ENCODE results near the gene KCNMB2.
"Not testable (repeated sequence)": the region's sequence is repeated elsewhere in the genome, so short reads cannot be mapped to it uniquely, and the experiment has no call there.

KCNMB2 gene

DNA sequence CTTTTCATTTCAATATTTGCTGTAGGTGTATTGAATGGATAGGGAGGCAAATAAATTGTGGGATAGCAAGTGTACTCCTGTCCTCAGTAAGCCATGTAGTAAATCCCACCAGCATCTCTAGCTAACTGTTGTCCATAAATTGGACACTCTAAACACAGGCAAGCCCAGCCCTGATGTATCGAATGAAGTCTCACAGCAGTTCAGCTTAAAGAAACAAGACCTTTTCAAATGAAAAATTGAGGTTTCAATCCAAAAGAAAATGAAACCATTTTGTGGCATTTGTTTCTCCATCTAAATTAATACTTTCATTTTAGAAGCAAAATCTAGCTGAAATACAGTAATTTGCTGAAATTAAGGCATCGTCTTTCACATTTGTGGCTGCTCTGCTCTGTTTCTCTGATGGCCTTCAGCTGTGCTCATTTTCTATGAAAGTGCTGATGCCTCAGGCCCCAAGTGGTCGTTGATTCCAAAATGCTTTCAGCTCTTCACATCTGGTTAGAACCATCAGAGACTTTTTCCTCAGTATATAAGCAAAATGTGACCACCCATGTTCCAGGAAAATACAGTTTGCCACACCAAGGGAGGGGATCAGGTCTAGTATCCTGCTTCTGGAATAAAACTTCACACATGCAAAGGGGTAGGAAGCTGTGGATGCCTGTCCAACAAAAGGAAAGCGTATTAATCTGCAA is 290.3 kb downstream of the KCNMB2 start:
- FAIRE-seq = no peak

DNA sequence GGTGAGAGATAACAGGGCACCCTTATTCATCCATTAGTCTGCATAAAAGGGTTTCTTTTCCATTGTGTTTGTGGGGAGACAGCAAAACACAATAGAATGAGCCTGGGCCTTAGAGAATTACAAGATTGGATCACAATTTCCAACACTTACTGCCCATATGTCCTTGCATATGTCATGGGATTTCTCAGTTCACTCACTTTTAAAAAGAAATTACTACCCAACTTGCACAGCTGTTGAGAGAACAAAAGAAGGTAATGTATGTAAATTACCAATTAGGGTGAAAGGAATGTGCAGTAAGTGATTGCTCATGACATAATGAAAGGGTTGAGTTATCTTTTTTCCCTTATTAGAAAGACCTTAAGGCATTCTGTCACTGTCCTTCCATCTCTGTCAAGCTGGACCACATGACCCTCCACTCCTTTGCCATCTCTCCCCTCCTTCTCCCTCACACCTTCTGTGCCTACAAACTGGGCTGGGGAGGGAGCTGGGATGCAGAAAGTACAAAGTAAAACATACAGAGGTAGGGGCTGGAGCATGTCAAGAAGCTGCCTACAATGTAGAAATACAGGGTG is 291.1 kb downstream of the KCNMB2 start:
- no peak for FAIRE-seq

GRCh38 chr3:178833695-178834094 is 297.5 kb downstream of the KCNMB2 start:
- no peak for FAIRE-seq

GRCh38 chr3:178835033-178835432 is 298.8 kb downstream of the KCNMB2 start:
- FAIRE-seq = no peak

GRCh38 chr3:178837512-178837911 is 301.3 kb downstream of the KCNMB2 start:
- no peak for FAIRE-seq

DNA sequence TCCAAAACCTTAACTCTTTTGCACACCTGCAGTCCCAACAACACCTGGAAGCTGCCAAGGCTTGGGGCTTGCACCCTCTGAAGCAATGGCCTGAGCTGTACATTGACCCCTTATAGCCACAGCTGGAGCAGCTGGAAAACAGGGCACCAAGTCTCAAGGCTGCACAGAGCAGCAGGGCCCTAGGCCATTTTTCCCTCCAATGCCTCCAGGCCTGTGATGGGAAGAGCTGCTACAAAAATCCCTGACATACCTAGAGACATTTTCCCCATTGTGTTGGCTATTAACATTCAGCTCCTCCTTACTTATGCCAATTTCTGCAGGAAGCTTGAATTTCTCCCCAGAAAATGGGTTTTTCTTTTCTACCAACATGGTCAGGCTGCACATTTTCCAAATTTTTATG is 304.4 kb downstream of the KCNMB2 start:
- no peak for FAIRE-seq

GRCh38 chr3:178841011-178841410 is 304.8 kb downstream of the KCNMB2 start:
- no peak for FAIRE-seq

- no peak for FAIRE-seq
Observed at GRCh38 chr3:178844916-178845315, 308.7 kb downstream of the KCNMB2 start.

DNA sequence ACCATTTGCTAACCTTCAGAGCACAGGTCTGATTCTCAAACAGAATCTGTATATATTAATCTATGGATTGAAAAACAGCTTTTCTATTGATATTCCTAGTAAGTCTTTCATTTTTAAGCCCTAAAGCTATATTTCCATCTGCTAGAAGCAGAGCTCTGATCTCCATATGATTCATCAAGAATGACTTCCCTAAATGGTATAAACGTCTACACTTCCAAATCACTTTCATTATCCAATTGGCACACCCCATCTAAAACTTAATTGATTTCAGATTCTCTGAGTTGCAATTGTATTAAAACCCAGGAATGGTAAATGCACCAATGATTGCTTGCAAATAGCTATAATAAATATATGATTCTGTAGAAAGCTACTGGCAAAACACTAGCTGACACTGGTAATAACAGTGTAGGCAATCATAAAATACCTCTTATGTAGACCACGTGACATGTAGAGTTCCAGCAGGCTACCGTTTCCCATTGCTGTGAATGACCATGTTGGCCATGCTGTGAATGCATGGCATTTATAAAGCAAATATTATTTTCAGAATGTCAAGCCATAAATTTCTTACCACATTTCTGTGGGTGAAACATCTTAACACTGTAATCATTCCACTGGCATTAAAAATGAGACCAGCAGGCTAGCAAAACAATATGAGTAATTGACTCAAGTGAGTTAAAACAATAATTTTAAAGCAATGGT is 309.3 kb downstream of the KCNMB2 start:
- FAIRE-seq = no peak

DNA sequence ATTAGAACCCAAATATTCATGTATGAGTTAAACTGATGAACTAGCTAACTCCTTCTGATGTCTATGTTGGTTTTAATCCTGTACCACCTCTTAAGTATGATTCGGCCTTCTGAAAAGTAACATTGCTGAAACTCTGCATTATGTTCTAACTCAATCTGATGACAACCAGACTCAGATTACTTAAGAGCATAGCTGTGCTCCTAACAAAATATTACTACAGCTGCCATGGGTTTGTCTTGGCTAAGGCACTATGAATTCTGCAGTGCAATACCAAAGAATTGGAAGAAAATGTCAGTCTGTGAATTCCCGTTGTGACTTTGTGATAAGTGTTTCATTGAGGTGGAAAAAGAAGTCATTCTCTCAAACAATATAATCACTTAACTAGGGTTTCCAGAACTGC is 311.0 kb downstream of the KCNMB2 start:
- FAIRE-seq = no peak

DNA sequence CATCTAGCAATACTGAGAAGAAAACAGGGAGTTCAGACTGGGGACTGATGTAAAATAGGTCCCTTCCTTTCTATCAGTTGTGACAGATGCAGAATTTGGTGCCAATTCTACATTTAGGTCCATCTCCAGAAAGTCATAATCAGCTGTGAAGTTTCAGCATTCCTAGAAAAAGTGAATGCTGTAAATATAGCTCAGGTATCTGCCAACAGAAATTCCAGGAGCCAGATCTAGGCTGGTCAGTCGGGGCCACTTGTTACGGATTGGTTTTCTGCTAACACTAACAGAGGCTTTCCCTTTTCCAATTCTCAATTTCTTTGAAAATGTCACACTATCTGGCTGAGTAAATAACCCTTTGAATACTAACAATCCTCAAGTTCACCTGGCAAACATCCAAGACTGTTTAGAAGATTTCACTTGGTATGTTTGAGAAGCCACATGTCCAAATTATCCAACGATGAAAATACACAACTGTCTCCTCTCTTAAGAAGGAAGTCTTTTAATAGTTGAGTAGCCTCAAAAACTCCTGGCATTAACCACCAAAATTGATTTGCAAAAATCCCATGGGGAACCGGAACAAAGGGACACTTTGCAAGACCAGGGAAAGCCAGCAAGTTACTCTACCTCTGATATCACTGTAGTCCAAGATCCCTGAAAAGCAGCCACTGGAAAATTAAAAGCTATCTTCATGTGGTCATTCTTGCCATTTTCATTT is 313.1 kb downstream of the KCNMB2 start:
- no peak for FAIRE-seq

- no peak for FAIRE-seq
Observed at GRCh38 chr3:178850450-178851190, 314.4 kb downstream of the KCNMB2 start.

- FAIRE-seq = no peak
Observed at GRCh38 chr3:178851564-178851963, 315.3 kb downstream of the KCNMB2 start.

- no peak for FAIRE-seq
Observed at GRCh38 chr3:178856804-178857203, 320.6 kb downstream of the KCNMB2 start.

GRCh38 chr3:178859386-178859785 is 323.1 kb downstream of the KCNMB2 start:
- FAIRE-seq = no peak

- not testable (repeated sequence) for FAIRE-seq
Observed at GRCh38 chr3:178859900-178860436, 323.7 kb downstream of the KCNMB2 start.

- no peak for FAIRE-seq
Observed at GRCh38 chr3:178868681-178869080, 332.4 kb downstream of the KCNMB2 start.

DNA sequence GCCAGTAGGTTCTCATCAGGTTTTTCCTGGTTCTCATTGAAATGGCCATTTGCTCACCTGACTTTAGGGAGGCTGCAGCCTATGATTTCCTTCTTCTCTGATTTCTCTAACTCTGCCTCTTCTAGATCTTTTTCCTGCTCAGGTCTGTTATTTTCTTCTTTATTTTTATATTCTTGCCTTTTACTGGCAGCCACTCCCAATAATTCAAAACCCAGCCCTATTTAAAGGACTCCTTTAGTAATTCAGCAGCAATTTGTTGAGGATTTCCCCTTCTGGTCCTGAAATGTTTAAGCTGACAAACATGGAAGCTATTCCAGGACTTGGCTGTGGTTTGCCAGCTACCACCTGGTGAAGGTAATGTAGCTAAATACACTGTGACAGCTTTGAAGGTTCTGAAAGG is 333.8 kb downstream of the KCNMB2 start:
- no peak for FAIRE-seq

- no peak for FAIRE-seq
Observed at GRCh38 chr3:178875157-178875556, 338.9 kb downstream of the KCNMB2 start.

DNA sequence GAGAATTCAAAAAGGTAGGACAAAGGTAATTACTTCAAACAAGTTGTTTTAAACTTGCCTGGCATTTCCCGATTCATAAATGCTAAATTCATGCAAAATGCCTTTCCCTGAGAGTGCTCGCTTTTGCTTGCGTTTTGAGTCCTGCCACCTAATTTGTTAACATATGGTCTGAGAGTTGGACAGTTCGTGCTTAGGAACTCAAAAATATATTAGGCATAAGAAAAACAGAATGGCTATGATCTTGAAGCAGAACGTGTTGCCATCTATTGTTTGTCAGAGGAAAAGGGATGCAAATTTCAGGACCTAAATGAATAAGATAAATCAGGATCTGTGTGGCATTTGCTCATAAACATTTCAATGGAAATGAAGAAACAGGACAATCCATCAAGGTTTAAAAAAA is 339.6 kb downstream of the KCNMB2 start:
- FAIRE-seq = no peak

DNA sequence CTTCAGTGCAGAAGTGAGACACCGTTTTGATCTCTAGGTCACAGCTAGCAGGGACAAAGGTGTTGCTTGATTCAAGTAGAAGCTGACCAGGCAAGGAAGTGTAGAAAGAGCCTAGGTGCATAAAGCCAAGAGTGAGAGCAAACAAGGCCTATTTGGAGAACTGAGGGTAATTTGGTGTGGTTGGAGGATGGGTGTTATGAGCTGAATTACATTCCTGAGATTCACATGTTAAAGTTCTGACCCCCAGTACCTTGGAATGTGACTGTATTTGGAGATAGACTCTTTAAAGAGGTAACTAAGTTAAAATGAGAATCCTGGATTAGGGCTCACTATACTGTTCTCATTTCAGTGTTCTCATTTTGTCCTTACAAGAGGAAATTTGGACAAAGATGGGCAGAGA is 344.0 kb downstream of the KCNMB2 start:
- no peak for FAIRE-seq
